Keratinocyte (primary cell): Measurements from ENCODE around the gene DIP2C. TPM values are rescaled to one million over a fixed set of nuclear protein-coding genes. Genes with fewer than 3 reads are reported as not detected.
"Not testable (repeated sequence)": the region's sequence is repeated elsewhere in the genome, so short reads cannot be mapped to it uniquely, and the experiment has no call there.

Experiments
- DNase-seq: peaks from one replicate; pipeline ENCODE4 v3.0.0-alpha.2; 2011; ENCODE audit warnings: low read depth, missing footprints, low spot score
- FAIRE-seq: peaks from 2 replicates; lab custom pipeline; 2011; peaks lifted over from hg19 to GRCh38; lab: Jason Lieb, UNC
- H2AFZ ChIP-seq: 2 replicates; pipeline ENCODE4 v1.6.0; 2012; ENCODE audit warnings: low read length, control low read depth, inconsistent platforms; ENCODE audit not compliant: control insufficient read depth
- H3K27ac ChIP-seq: 2 replicates; pipeline ENCODE4 v1.5.1; 2011; ENCODE audit warnings: low read length; ENCODE audit not compliant: control insufficient read depth, insufficient read depth
- H3K27me3 ChIP-seq: 3 replicates; pipeline ENCODE4 v1.6.0; 2011; ENCODE audit warnings: low read length; ENCODE audit not compliant: control insufficient read depth, insufficient read depth; ENCODE audit errors: extremely low read depth
- H3K36me3 ChIP-seq, 2 experiments: 2 replicates in 1 of 2; 3 replicates in 1 of 2; pipeline ENCODE4 v1.5.1; 2011; ENCODE audit warnings: low read length in 2 of 2, mild to moderate bottlenecking in 1 of 2; ENCODE audit not compliant: control insufficient read depth in 2 of 2, insufficient read depth in 2 of 2; ENCODE audit errors: extremely low read depth in 1 of 2
- H3K4me1 ChIP-seq: 3 replicates; pipeline ENCODE4 v1.5.1; 2011; ENCODE audit warnings: low read length; ENCODE audit not compliant: control insufficient read depth, insufficient read depth; ENCODE audit errors: extremely low read depth
- H3K4me2 ChIP-seq: 3 replicates; pipeline ENCODE4 v1.6.0; 2011; ENCODE audit warnings: low read depth, low read length; ENCODE audit not compliant: control insufficient read depth, insufficient read depth; ENCODE audit errors: extremely low read depth
- H3K4me3 ChIP-seq, 3 experiments: fragments of 200-600 bp in 1 of 3; sonication (generic) in 1 of 3; 2 replicates in 2 of 3; 3 replicates in 1 of 3; pipeline ENCODE4 v1.5.1; 2011 to 2016; ENCODE audit warnings: low read length in 3 of 3, mild to moderate bottlenecking in 3 of 3, control low read depth in 2 of 3, inconsistent platforms in 1 of 3, low read depth in 1 of 3, mixed read lengths in 1 of 3, mixed run types in 1 of 3, moderate library complexity in 1 of 3; ENCODE audit not compliant: control insufficient read depth in 2 of 3, insufficient read depth in 2 of 3; ENCODE audit errors: extremely low read depth in 1 of 3
- H3K79me2 ChIP-seq: 2 replicates; pipeline ENCODE4 v1.6.0; 2012; ENCODE audit warnings: low read length; ENCODE audit not compliant: control insufficient read depth, insufficient read depth
- H3K9ac ChIP-seq: 3 replicates; pipeline ENCODE4 v1.6.0; 2011; ENCODE audit warnings: low read length; ENCODE audit not compliant: control insufficient read depth, insufficient read depth; ENCODE audit errors: extremely low read depth
- H3K9me1 ChIP-seq: 3 replicates; pipeline ENCODE4 v1.6.0; 2011; ENCODE audit warnings: low read length; ENCODE audit not compliant: control insufficient read depth, insufficient read depth; ENCODE audit errors: extremely low read depth
- H3K9me3 ChIP-seq: 2 replicates; pipeline ENCODE4 v1.5.1; 2012; ENCODE audit warnings: low read depth, low read length; ENCODE audit not compliant: control insufficient read depth
- H4K20me1 ChIP-seq: 3 replicates; pipeline ENCODE4 v1.6.0; 2011; ENCODE audit warnings: low read length; ENCODE audit not compliant: control insufficient read depth, insufficient read depth; ENCODE audit errors: extremely low read depth
- CTCF ChIP-seq, 3 experiments: IDR thresholded peaks in 1 of 3; conservative IDR thresholded peaks in 1 of 3; optimal IDR thresholded peaks in 1 of 3; 2 replicates in 2 of 3; 3 replicates in 1 of 3; pipeline versions ENCODE3 to v1.5.1; 2011; ENCODE audit warnings: low read length in 3 of 3, mild to moderate bottlenecking in 3 of 3, moderate library complexity in 2 of 3, control low read depth in 1 of 3, inconsistent platforms in 1 of 3; ENCODE audit not compliant: insufficient read depth in 2 of 3; ENCODE audit errors: extremely low read depth in 1 of 3
- EZH2 ChIP-seq: IDR thresholded peaks from one replicate; pipeline ENCODE4 v1.6.1; 2012; ENCODE audit warnings: inconsistent platforms, mild to moderate bottlenecking, low read length, moderate library complexity
- dilution Hi-C: fragments of 300-500 bp; cut with MboI; formaldehyde crosslinking; loops from one replicate; pipeline ENCODE4 v1.7.0; 2020; ENCODE audit warnings: low sequenced_read_pairs; ENCODE audit not compliant: extremely low pct_ligation_motif_present
- polyA plus RNA-seq, 5 experiments: library from polyadenylated mRNA; depleted of rRNA in 3 of 5; stranded (reverse) in 3 of 5; stranded (forward) in 1 of 5; unstranded in 1 of 5; fragments of >200 nt; gene quantifications; 1 replicate in 1 of 5; 2 replicates in 3 of 5; 3 replicates in 1 of 5; pipeline versions ENCODE4 v1.2.1 to v1.2.3, GENCODE V29; 2011 to 2012; ENCODE audit warnings: missing spikeins in 2 of 5, low read depth in 1 of 5, low replicate concordance in 1 of 5

DIP2C gene
- polyA plus RNA-seq, 1 donor (not counting 4 experiments of a cell fraction or from before 2014, with no cell fraction given) = 1.3 TPM

GRCh38 chr10:649798-650440, 39.5 kb downstream of the DIP2C start:
- H3K4me3 ChIP-seq = no peak overlapping the region
- no peaks in the 10 kb centered on the region for H3K9me1 ChIP-seq
- peaks cover 7% of the 10 kb centered on the region for H3K9me3 ChIP-seq
- H3K9ac ChIP-seq = no peak overlapping the region
- no peak for TF ChIP-seq EZH2
- dilution Hi-C loops = no loop called here
- DNase-seq = no peak
- H3K79me2 ChIP-seq = no peaks in the 10 kb centered on the region
- H2AFZ ChIP-seq = no peak overlapping the region
- H3K4me1 ChIP-seq = no peaks in the 10 kb centered on the region
- no peaks in the 10 kb centered on the region for H3K27me3 ChIP-seq
- no peak overlapping the region for H3K4me2 ChIP-seq
- FAIRE-seq = no peak
- H3K27ac ChIP-seq = no peak overlapping the region
- no peaks in the 10 kb centered on the region for H4K20me1 ChIP-seq
- H3K36me3 ChIP-seq = no peaks in the 10 kb centered on the region

GRCh38 chr10:649445-649797, 40.0 kb downstream of the DIP2C start:
- Histone ChIP-seq H3K27ac (no peak overlapping the region), H3K9me3 (peaks cover 7% of the 10 kb centered on the region), H4K20me1 (no peaks in the 10 kb centered on the region), H2AFZ (no peak overlapping the region), H3K36me3 (no peaks in the 10 kb centered on the region), H3K4me2 (no peak overlapping the region), H3K27me3 (no peaks in the 10 kb centered on the region), H3K9ac (no peak overlapping the region), H3K9me1 (no peaks in the 10 kb centered on the region), H3K79me2 (no peaks in the 10 kb centered on the region), H3K4me3 (no peak overlapping the region), H3K4me1 (no peaks in the 10 kb centered on the region)
- no peak for FAIRE-seq
- no peak for DNase-seq
- dilution Hi-C loops = no loop called here
- TF ChIP-seq EZH2 = no peak
- no peak for TF ChIP-seq CTCF (optimal IDR thresholded peaks at IDR 0.05 in 1 of 3, IDR thresholded peaks at IDR 0.05 in 1 of 3, conservative IDR thresholded peaks at IDR 0.05 in 1 of 3; ENCODE audit: extremely low read depth in 1 of 3, insufficient read depth in 2 of 3, low read length in 3 of 3)

- FAIRE-seq = not testable (repeated sequence)
Observed at GRCh38 chr10:647019-647418, 42.4 kb downstream of the DIP2C start.

More at GRCh38 chr10:647019-647418, 42.4 kb downstream of the DIP2C start:
- H3K4me2 ChIP-seq, H2AFZ ChIP-seq, H3K79me2 ChIP-seq, H3K36me3 ChIP-seq, H4K20me1 ChIP-seq, H3K9me1 ChIP-seq, H3K27me3 ChIP-seq, H3K4me3 ChIP-seq, dilution Hi-C loops, H3K9ac ChIP-seq, DNase-seq, H3K27ac ChIP-seq, H3K4me1 ChIP-seq, H3K9me3 ChIP-seq: not testable (repeated sequence)
